ENCODE data around the gene CARHSP1. TPM values are rescaled to one million over a fixed set of nuclear protein-coding genes. Genes with fewer than 3 reads are reported as not detected.
"Not testable (repeated sequence)": the region's sequence is repeated elsewhere in the genome, so short reads cannot be mapped to it uniquely, and the experiment has no call there.

The CARHSP1 gene
- total RNA-seq, 1 donor from 2014 or later, result 155 TPM

DNA sequence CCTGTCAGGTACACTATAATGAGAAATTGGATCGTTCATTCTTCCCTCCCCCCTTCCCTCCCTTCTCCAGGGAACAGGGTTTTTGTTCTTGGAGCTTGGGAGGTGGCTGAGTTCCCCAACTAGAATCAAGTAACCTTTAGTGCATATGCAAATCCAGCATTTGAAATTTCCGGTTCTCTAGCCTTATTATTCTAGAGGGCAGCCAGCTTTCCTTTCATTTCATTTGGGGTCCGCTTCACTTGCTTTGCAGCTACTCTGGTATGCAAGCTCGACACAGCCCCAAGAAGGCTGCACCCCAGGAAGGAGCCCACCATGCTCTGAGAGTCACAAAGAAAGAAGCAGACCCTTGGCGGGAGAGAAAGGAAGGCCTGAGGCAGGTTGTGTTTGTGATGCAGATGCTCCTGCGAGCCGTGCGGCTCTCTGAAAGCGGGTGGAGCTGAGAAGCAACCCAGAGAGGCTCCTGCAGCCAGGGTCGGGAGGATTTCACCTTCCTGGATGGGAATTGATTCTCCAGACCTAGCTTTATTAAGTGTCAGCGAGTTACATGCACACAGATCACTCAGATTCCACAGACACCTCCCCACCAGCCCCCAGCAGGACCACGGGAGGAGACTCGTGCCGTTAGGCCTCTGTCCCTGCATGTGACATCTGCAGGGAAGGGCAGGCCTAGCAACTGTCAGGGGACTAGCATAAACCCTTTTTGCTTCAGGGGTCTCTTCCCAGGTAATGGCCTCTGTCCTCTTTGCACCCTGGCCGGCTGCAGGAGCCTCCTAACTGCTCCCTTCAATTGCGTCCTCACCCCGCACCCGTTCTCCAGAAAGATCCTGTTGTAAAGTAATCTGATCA lies 36.7 kb downstream of the CARHSP1 start:
- DNase-seq (ENCODE audit: low read depth, low spot score), result no peak

DNA sequence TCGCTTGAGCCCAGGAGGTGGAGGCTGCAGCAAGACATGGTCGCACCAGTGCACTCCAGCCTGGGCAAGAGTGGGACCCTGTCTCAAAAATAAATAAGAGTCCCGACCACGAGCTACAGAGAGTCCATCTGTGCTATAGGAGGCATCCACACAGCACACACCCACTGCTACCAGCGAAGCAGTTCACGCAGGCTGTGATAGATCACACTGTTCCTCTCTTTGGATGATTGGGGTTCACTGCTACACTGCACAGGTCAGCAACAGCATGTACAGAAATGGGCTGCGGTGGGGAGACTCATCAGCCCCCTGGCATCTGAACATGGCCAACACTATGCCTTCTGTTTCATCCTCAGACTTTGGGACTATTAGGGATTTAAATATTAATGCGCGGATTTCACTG lies 37.4 kb downstream of the CARHSP1 start:
- no peak for DNase-seq (ENCODE audit: low read depth, low spot score)

- peak; percentile 36 for DNase-seq (ENCODE audit: low read depth, low spot score)
These were observed 40.2 kb downstream of the CARHSP1 start for GRCh38 chr16:8828541-8829165.

GRCh38 chr16:8826278-8826879 lies 42.4 kb downstream of the CARHSP1 start:
- DNase-seq (ENCODE audit: low read depth, low spot score), result no peak

GRCh38 chr16:8822403-8822802 lies 46.4 kb downstream of the CARHSP1 start:
- DNase-seq (ENCODE audit: low read depth, low spot score), result no peak

GRCh38 chr16:8819411-8820034 lies 49.3 kb downstream of the CARHSP1 start:
- DNase-seq (ENCODE audit: low read depth, low spot score), result no peak

DNA sequence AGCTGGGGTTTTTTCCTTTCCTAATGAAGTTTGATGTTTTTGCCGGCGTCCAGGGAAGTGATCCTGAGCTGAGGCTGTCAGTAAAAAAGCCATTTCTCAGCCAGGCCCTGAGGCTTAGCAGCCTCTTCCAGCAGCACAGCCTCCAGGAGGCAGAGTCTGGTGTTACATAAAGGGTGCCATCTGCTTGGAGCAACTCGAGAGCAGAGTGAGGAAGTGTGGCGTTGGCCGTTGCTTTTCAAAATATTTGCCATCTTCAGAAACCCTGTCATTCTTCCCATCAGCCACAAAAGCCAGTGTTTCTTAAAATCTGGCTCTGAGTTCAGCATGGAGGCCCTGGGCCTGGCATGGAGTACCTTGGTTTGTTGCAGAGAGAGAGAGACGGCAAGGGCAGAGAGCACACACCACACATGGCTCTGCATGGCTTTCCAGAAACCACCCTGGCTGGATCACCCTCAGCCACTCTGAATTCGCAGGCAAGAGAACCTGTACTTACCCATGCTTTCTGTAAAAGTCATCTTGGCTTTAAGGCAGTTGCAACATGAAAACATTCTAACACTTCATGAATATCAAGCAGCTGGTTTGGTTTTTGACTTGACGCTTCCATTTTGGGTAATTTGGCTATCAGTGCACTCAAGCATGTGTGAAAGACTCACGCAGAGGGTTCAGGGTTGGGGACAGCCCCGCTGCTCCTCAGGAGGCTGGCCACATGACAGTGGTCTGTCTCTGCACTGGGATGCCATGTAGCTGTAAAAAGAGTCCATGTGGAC lies 50.1 kb downstream of the CARHSP1 start:
- DNase-seq (ENCODE audit: low read depth, low spot score), result no peak

- DNase-seq (ENCODE audit: low read depth, low spot score), result no peak
These were observed 51.7 kb downstream of the CARHSP1 start for GRCh38 chr16:8816967-8817655.

- DNase-seq (ENCODE audit: low read depth, low spot score), result no peak
These were observed 54.6 kb downstream of the CARHSP1 start for GRCh38 chr16:8814095-8814806.

- no peak for DNase-seq (ENCODE audit: low read depth, low spot score)
These were observed 56.5 kb downstream of the CARHSP1 start for GRCh38 chr16:8812162-8812843.

DNA sequence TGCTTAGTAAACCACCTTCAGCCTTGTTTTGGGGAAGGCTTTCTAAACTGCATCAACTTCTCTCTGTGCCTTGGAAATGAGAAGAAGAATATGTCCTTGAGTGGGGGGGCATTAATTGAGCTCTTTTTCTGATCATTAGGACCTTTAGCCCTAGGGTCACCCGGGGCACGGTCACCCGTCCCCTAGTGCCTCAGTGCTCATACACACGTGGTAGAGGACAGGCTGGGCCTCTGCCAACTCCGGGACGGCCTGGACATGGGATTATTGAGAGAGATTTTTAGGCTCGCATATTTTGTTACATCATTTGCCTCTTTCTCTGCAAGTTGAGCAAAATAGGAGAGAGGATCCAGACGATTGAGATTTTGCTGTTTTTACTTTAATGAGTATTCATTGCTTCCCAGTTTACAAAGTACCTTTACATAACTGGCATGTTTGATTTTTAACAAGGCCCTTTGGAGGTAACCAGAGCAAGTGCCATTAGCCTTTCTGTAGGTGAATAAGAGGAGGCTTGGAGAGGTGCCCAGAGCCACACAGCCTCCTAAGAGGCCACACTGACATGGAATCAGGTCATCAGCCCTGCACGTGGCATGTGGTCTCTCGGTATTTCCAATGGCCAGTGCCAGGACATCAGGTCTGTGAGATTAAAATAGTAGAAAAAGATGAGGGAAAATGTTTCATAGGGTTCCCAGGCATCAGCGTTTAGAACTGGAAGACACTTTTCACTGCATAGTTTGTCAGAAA lies 60.0 kb downstream of the CARHSP1 start:
- no peak for DNase-seq (ENCODE audit: low read depth, low spot score)

DNA sequence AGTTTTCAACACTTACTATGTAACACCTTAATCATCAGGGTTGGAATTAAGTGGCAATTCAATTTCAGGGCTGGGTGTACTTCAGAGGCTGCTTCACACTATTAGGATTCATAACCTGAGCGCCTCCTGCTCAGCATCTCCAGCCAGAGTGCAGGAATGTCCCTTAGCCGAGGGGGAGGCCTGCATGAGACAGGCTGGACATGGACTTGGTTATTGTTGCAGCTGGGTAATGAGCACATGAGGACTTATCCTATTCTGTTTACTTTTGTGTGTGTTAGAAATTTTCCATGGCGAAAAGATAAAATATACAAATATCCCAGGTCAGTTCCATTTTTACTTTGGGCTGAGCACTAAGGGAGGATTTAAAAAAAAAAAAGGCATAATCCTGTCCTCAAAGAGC lies 60.8 kb downstream of the CARHSP1 start:
- no peak for DNase-seq (ENCODE audit: low read depth, low spot score)

DNA sequence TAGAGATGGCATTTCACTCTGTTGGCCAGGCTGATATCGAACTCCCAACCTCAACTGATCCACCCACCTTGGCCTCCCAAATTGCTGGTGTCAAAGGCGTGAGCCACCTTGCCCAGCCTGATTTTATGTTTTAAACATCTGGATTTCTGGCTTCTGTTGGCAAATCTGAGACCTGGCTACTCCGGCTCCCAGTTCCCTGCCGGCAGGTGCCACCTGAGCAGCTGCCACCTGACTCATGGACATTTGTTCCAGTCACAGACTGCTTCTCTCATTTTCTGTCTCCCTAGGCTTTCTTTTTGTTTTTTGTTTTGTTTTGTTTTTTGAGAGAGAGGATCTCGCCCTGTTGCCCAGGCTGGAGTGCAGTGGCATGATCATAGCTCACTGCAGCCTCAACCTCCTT lies 61.6 kb downstream of the CARHSP1 start:
- DNase-seq (ENCODE audit: low read depth, low spot score), result no peak

DNA sequence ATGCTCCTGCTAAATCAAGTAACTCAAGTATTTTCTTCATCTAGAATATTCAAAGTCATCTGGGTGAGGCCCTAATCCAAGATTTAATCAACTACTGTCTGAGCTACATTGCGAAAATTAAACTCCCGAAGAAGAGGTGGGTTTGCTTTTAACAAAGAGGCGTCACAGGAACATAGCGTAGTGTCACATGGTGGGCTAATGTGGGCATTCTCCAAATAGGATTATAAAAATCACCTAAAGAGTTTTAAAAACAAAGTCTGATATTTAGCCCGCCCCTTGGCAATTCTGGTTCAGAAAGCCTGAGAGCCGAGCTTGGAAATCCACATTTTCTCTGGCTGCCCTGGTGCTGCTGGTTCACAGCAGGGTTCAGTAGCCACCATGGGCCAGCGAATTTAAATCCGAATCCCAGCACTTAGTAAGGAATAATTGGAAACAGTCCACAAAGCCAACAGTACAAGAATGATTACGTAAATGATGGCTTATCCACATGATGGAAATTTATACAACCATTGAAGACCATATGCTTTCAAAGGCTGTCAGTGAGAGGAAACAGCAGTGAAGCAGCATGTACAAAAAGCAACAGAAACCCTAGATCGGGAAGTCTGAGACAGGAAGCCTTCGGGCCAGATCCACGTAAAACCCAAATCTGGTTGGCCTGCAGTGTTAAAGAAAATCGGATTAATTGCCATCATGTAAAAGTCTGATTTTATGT lies 62.4 kb downstream of the CARHSP1 start:
- no peak for DNase-seq (ENCODE audit: low read depth, low spot score)

- no peak for DNase-seq (ENCODE audit: low read depth, low spot score)
These were observed 64.5 kb downstream of the CARHSP1 start for GRCh38 chr16:8804313-8804712.

DNA sequence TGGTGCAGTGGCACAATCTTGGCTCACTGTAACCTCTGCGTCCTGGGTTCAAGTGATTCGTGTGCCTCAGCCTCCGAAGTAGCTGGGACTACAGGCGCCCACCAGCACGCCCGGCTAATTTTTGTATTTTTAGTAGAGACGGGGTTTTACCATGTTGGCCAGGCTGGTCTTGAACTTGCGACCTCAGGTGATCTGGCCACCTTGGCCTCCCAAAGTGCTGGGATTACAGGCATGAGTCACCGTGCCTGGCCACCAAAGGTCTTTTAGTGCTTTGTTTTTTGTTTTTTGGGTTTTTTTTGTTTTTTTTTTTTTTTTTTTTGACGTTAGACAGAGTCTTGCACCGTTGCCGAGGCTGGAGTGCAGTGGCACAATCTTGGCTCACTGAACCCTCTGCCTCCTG lies 65.1 kb downstream of the CARHSP1 start:
- DNase-seq (ENCODE audit: low read depth, low spot score), result not testable (repeated sequence)

Data from pulmonary artery endothelial cell (primary cell).